Ovary (tissue), 9 donors: ENCODE results near the gene ZNF800. TPM values are rescaled to one million over a fixed set of nuclear protein-coding genes. Genes with fewer than 3 reads are reported as not detected.
A peak's percentile ranks its signal among the peaks of the same experiment; 100 is the strongest.
"Not testable (repeated sequence)": the region's sequence is repeated elsewhere in the genome, so short reads cannot be mapped to it uniquely, and the experiment has no call there.

Source experiments
- DNase-seq, 5 donors: peaks; one replicate each; pipeline ENCODE4 v3.0.0-alpha.2; 2019 to 2020
- H3K27ac ChIP-seq, 2 donors: fragments of 200-600 bp; one replicate each; pipeline versions ENCODE4 v1.5.1 to v1.8.0; 2019 to 2022
- H3K27me3 ChIP-seq: fragments of 200-600 bp; one replicate; pipeline ENCODE4 v1.8.0; 2022
- H3K36me3 ChIP-seq: fragments of 200-600 bp; sonication (generic); one replicate; pipeline ENCODE4 v1.5.1; 2019
- H3K4me1 ChIP-seq: one replicate; pipeline ENCODE4 v1.8.1; 2013; ENCODE audit warnings: mild to moderate bottlenecking, moderate library complexity; ENCODE audit not compliant: insufficient read depth
- H3K4me3 ChIP-seq: fragments of 200-600 bp; sonication (generic); one replicate; pipeline ENCODE4 v1.5.1; 2017
- H3K9me3 ChIP-seq, 2 donors: fragments of 200-600 bp in 1 of 2; sonication (generic) in 1 of 2; one replicate each; pipeline versions ENCODE4 v1.5.1 to v1.8.1; 2013 to 2019; ENCODE audit warnings: mild to moderate bottlenecking in 1 of 2, moderate library complexity in 1 of 2
- EP300 ChIP-seq: sonication (generic); formaldehyde crosslinking; IDR thresholded peaks from one replicate; pipeline ENCODE4 v1.6.1; 2017; ENCODE audit warnings: antibody characterized with exemption
- POLR2A ChIP-seq: fragments of 450-650 bp; IDR thresholded peaks from one replicate; pipeline ENCODE4 v1.6.1; 2017; ENCODE audit warnings: antibody characterized with exemption, mild to moderate bottlenecking, moderate library complexity
- WGBS, 3 donors: extraction: QIAGEN DNeasy Blood & Tissue Kit in 1 of 3; methylation state at CpG; one replicate each; pipeline versions ENCODE4 v1.1.5 to v1.1.7; 2013 to 2017; 5-methylcytosine and 5-hydroxymethylcytosine counted together
- intact Hi-C, 4 donors: fragments of 100-400 bp; cut with DNase I; formaldehyde crosslinking; loops; one replicate each; pipeline versions ENCODE4 v1.11.0 to v1.15.1; 2022 to 2023
- polyA plus RNA-seq, 2 donors: library from polyadenylated mRNA; stranded (reverse); fragments of 200-250 nt in 1 of 2; fragments of 350-450 nt in 1 of 2; fragmentation: Illumina TruSeq in 1 of 2; extraction: RNeasy Lipid Tissue Mini Kit (QIAGEN cat#74804) in 1 of 2; gene quantifications; one replicate each; pipeline ENCODE4 v1.2.3, GENCODE V29; 2013 to 2014
- total RNA-seq, 7 donors: library from RNA; depleted of rRNA in 2 of 7; stranded (reverse); fragments of >200 nt in 2 of 7; fragmentation: NEBNext Ultra II Directional in 3 of 7; extraction: Animal tissue kit (Norgen Biotek cat#: 25700) in 3 of 7; gene quantifications; one replicate each; pipeline versions ENCODE4 v1.1.0 to v1.2.4, GENCODE V29; 2016 to 2023
- TF ChIP-seq, protein P1 (sequence below), 3 donors: fragments of 450-650 bp in 2 of 3; fragments of 200-600 bp in 1 of 3; IDR thresholded peaks; one replicate each; pipeline versions ENCODE4 v1.5.1 to v1.8.0; 2016 to 2022; ENCODE audit warnings: antibody characterized with exemption in 3 of 3, mild to moderate bottlenecking in 1 of 3
- donor health status: DM: no; HTN: no; CAD: no; lungs with moderate emphysema.
- donor health status: DM: no; HTN: no; CAD: no.
- donor health status: Bipolar disorder and iron deficiency.
- donor health status: DM: yes; HTN: yes; CAD: no.
- donor health status: DM: no; HTN: no; CAD: no.
- donor health status: DM: yes; HTN: yes; CAD: no.

Gene ZNF800
- total and polyA plus RNA-seq, 9 donors: 7.3 to 36.2 (median 28.1) TPM

GRCh38 chr7:127409629-127410028 lies 17.1 kb upstream of the ZNF800 start:
- 41 to 65% (median 54%) methylated on average over 4 of the region's 4 CpGs for WGBS, 3 donors
- intact Hi-C loops: no loop called here
- Histone ChIP-seq H3K4me1 (no peaks in the 10 kb centered on the region), H3K27ac (no peak overlapping the region), H3K9me3 (no peaks in the 10 kb centered on the region), H3K27me3 (no peaks in the 10 kb centered on the region), H3K4me3 (no peak overlapping the region), H3K36me3 (no peaks in the 10 kb centered on the region)
- DNase-seq: no peak
- TF ChIP-seq EP300: no peak

GRCh38 chr7:127404286-127405072 lies 12.0 kb upstream of the ZNF800 start:
- no peak for DNase-seq
- H3K4me3 ChIP-seq: no peak overlapping the region
- no peaks in the 10 kb centered on the region for H3K36me3 ChIP-seq
- 46 to 51% (median 47%) methylated on average over 3 of the region's 3 CpGs for WGBS, 3 donors
- H3K27me3 ChIP-seq: no peaks in the 10 kb centered on the region
- no peaks in the 10 kb centered on the region for H3K9me3 ChIP-seq
- H3K27ac ChIP-seq: no peak overlapping the region
- intact Hi-C loops: no loop called here
- no peak for TF ChIP-seq EP300
- no peaks in the 10 kb centered on the region for H3K4me1 ChIP-seq

- H3K4me1 ChIP-seq: peaks cover 2% of the 10 kb centered on the region
- no peaks in the 10 kb centered on the region for H3K9me3 ChIP-seq
- H3K27ac ChIP-seq: no peak overlapping the region
- 42 to 58% (median 56%) methylated on average over 1 of the region's 1 CpG for WGBS, 3 donors
- no peak for DNase-seq
- no peaks in the 10 kb centered on the region for H3K36me3 ChIP-seq
- H3K4me3 ChIP-seq: no peak overlapping the region
- H3K27me3 ChIP-seq: no peaks in the 10 kb centered on the region
- intact Hi-C loops: loop anchor here in 2 of 4 donors (10.0 kb wide), 2 partner anchors 189 to 259 kb away; partner anchors contain the start of genes ARF5 (in 1 of the 2), GCC1 (in 1 of the 2) and SND1 (in 1 of the 2)
- TF ChIP-seq, protein P1, sequence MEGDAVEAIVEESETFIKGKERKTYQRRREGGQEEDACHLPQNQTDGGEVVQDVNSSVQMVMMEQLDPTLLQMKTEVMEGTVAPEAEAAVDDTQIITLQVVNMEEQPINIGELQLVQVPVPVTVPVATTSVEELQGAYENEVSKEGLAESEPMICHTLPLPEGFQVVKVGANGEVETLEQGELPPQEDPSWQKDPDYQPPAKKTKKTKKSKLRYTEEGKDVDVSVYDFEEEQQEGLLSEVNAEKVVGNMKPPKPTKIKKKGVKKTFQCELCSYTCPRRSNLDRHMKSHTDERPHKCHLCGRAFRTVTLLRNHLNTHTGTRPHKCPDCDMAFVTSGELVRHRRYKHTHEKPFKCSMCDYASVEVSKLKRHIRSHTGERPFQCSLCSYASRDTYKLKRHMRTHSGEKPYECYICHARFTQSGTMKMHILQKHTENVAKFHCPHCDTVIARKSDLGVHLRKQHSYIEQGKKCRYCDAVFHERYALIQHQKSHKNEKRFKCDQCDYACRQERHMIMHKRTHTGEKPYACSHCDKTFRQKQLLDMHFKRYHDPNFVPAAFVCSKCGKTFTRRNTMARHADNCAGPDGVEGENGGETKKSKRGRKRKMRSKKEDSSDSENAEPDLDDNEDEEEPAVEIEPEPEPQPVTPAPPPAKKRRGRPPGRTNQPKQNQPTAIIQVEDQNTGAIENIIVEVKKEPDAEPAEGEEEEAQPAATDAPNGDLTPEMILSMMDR (IDR thresholded peaks at IDR 0.05): no peak
- TF ChIP-seq POLR2A (no peak), EP300 (no peak)
These were observed 3.7 kb upstream of the ZNF800 start for GRCh38 chr7:127396184-127396583.

GRCh38 chr7:127395104-127395503 lies 2.6 kb upstream of the ZNF800 start:
- 3 to 6% (median 5%) methylated on average over 1 of the region's 1 CpG for WGBS, 3 donors
- DNase-seq, H3K9me3 ChIP-seq, H3K36me3 ChIP-seq, H3K4me3 ChIP-seq, H3K27me3 ChIP-seq, H3K4me1 ChIP-seq, H3K27ac ChIP-seq: not testable (repeated sequence)
- intact Hi-C loops: loop anchor here in 2 of 4 donors (10.0 kb wide), 2 partner anchors 190 to 260 kb away; partner anchors contain the start of genes ARF5 (in 1 of the 2), GCC1 (in 1 of the 2) and SND1 (in 1 of the 2)

- intact Hi-C loops: loop anchor here in 2 of 4 donors (5.0 to 10.0 kb wide), 3 partner anchors 191 to 261 kb away; partner anchors contain the start of genes ARF5 (in 2 of the 2), GCC1 (in 2 of the 2) and SND1 (in 1 of the 2)
- peak in 4 of 5 donors; percentile 17 to 49 (median 23) for DNase-seq
- TF ChIP-seq, protein P1 (IDR thresholded peaks at IDR 0.05): no peak
- no peak for TF ChIP-seq EP300
These were observed 1.0 kb upstream of the ZNF800 start for GRCh38 chr7:127393368-127394058.

More at GRCh38 chr7:127393368-127394058, 1.0 kb upstream of the ZNF800 start:
- Histone ChIP-seq H3K9me3 (no peaks in the 10 kb centered on the region), H3K27me3 (no peaks in the 10 kb centered on the region), H3K36me3 (no peaks in the 10 kb centered on the region), H3K4me1 (peaks cover 2% of the 10 kb centered on the region), H3K27ac (peak overlapping the region; percentile 87 to 95), H3K4me3 (peak overlapping the region; percentile 83)
- 1 to 2% (median 1%) methylated on average over 28 of the region's 28 CpGs for WGBS, 3 donors
